ENCODE data around the gene THRB.

Gene THRB

GRCh38 chr3:24303057-24303754, 191.4 kb downstream of the THRB start:
- no peaks in the 10 kb centered on the region for H3K9me3 ChIP-seq (ENCODE audit: control insufficient read depth in 2 of 2, low read length in 2 of 2)
- H3K27ac ChIP-seq (ENCODE audit: low read depth in 2 of 2, low read length in 2 of 2), result no peak overlapping the region
- H3K9ac ChIP-seq (ENCODE audit: low read depth in 1 of 2, low read length in 2 of 2), result no peak overlapping the region
- no peak overlapping the region for H3K4me3 ChIP-seq (ENCODE audit: low read length in 2 of 2)
- H3K27me3 ChIP-seq (ENCODE audit: control insufficient read depth in 2 of 2, insufficient read depth in 2 of 2, low read length in 2 of 2), result no peaks in the 10 kb centered on the region
- no peaks in the 10 kb centered on the region for H3K36me3 ChIP-seq (ENCODE audit: control insufficient read depth in 2 of 2, insufficient read depth in 2 of 2, low read length in 2 of 2)
- H3K4me1 ChIP-seq (ENCODE audit: control insufficient read depth in 2 of 2, insufficient read depth in 2 of 2, low read length in 2 of 2), result no peaks in the 10 kb centered on the region

DNA sequence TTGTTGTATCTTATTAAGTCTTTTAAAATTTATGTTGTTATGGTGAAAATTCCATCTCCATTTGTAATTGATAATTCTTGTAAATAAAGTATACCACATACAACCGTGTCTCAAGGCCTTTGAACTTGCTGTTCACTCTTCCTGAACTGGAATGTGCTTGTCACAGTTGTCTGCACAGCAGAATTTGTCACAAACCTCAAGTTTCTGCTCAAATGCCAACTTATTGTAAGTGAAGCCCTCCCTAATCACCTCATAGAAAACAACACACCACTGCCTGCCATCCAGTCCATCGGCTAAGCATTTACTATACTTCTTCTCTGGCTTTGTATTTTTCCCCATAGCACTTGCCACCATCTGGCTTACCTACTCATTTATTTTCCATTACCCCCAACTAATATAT, 192.3 kb downstream of the THRB start:
- no peak overlapping the region for H3K27ac ChIP-seq (ENCODE audit: low read depth in 2 of 2, low read length in 2 of 2)
- H3K4me1 ChIP-seq (ENCODE audit: control insufficient read depth in 2 of 2, insufficient read depth in 2 of 2, low read length in 2 of 2), result no peaks in the 10 kb centered on the region
- no peak overlapping the region for H3K4me3 ChIP-seq (ENCODE audit: low read length in 2 of 2)
- H3K9ac ChIP-seq (ENCODE audit: low read depth in 1 of 2, low read length in 2 of 2), result no peak overlapping the region
- no peaks in the 10 kb centered on the region for H3K27me3 ChIP-seq (ENCODE audit: control insufficient read depth in 2 of 2, insufficient read depth in 2 of 2, low read length in 2 of 2)
- H3K36me3 ChIP-seq (ENCODE audit: control insufficient read depth in 2 of 2, insufficient read depth in 2 of 2, low read length in 2 of 2), result no peaks in the 10 kb centered on the region
- no peaks in the 10 kb centered on the region for H3K9me3 ChIP-seq (ENCODE audit: control insufficient read depth in 2 of 2, low read length in 2 of 2)

- Histone ChIP-seq H3K27me3 (ENCODE audit: control insufficient read depth in 2 of 2, insufficient read depth in 2 of 2, low read length in 2 of 2) (no peaks in the 10 kb centered on the region), H3K4me3 (ENCODE audit: low read length in 2 of 2) (no peak overlapping the region), H3K9me3 (ENCODE audit: control insufficient read depth in 2 of 2, low read length in 2 of 2) (no peaks in the 10 kb centered on the region), H3K36me3 (ENCODE audit: control insufficient read depth in 2 of 2, insufficient read depth in 2 of 2, low read length in 2 of 2) (no peaks in the 10 kb centered on the region), H3K4me1 (ENCODE audit: control insufficient read depth in 2 of 2, insufficient read depth in 2 of 2, low read length in 2 of 2) (no peaks in the 10 kb centered on the region), H3K27ac (ENCODE audit: low read depth in 2 of 2, low read length in 2 of 2) (no peak overlapping the region), H3K9ac (ENCODE audit: low read depth in 1 of 2, low read length in 2 of 2) (no peak overlapping the region)
Measured at GRCh38 chr3:24300949-24301348, 193.7 kb downstream of the THRB start.

GRCh38 chr3:24299806-24300626, 194.6 kb downstream of the THRB start:
- H3K4me1 ChIP-seq (ENCODE audit: control insufficient read depth in 2 of 2, insufficient read depth in 2 of 2, low read length in 2 of 2), result no peaks in the 10 kb centered on the region
- H3K27me3 ChIP-seq (ENCODE audit: control insufficient read depth in 2 of 2, insufficient read depth in 2 of 2, low read length in 2 of 2), result no peaks in the 10 kb centered on the region
- H3K9ac ChIP-seq (ENCODE audit: low read depth in 1 of 2, low read length in 2 of 2), result no peak overlapping the region
- no peak overlapping the region for H3K27ac ChIP-seq (ENCODE audit: low read depth in 2 of 2, low read length in 2 of 2)
- H3K4me3 ChIP-seq (ENCODE audit: low read length in 2 of 2), result no peak overlapping the region
- no peaks in the 10 kb centered on the region for H3K36me3 ChIP-seq (ENCODE audit: control insufficient read depth in 2 of 2, insufficient read depth in 2 of 2, low read length in 2 of 2)
- no peaks in the 10 kb centered on the region for H3K9me3 ChIP-seq (ENCODE audit: control insufficient read depth in 2 of 2, low read length in 2 of 2)

DNA sequence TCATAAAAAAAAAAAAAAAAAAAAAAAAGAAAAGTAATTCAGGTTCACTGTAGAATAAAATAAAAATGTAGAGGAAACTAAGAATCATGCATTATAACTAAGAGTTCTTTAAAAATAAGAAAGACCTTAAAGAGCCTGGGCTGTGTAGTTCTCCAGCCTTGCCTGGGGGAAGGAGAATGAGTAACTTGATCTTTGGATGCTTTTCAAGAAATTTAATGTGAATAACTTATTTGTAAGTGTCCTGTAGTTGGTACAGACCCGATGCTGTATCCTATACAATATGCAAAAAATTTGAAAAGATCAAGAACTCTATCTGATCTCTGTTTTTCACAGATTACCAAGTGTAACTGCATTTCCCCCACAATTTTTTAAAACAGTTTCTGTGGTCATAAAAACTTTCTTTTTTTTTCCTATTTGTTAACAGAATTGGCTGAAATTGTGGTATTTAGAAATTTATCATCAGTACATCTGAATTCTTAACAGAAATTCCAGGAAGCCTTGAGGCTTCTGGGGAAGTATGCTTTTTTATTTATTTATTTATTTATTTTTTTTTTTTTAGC, 195.3 kb downstream of the THRB start:
- H3K4me3 ChIP-seq (ENCODE audit: low read length in 2 of 2), result no peak overlapping the region
- H3K9ac ChIP-seq (ENCODE audit: low read depth in 1 of 2, low read length in 2 of 2), result no peak overlapping the region
- no peaks in the 10 kb centered on the region for H3K4me1 ChIP-seq (ENCODE audit: control insufficient read depth in 2 of 2, insufficient read depth in 2 of 2, low read length in 2 of 2)
- no peaks in the 10 kb centered on the region for H3K27me3 ChIP-seq (ENCODE audit: control insufficient read depth in 2 of 2, insufficient read depth in 2 of 2, low read length in 2 of 2)
- H3K9me3 ChIP-seq (ENCODE audit: control insufficient read depth in 2 of 2, low read length in 2 of 2), result no peaks in the 10 kb centered on the region
- no peaks in the 10 kb centered on the region for H3K36me3 ChIP-seq (ENCODE audit: control insufficient read depth in 2 of 2, insufficient read depth in 2 of 2, low read length in 2 of 2)
- no peak overlapping the region for H3K27ac ChIP-seq (ENCODE audit: low read depth in 2 of 2, low read length in 2 of 2)

GRCh38 chr3:24296441-24297205, 198.0 kb downstream of the THRB start:
- H3K4me1 ChIP-seq (ENCODE audit: control insufficient read depth in 2 of 2, insufficient read depth in 2 of 2, low read length in 2 of 2), result no peaks in the 10 kb centered on the region
- H3K9ac ChIP-seq (ENCODE audit: low read depth in 1 of 2, low read length in 2 of 2), result no peak overlapping the region
- H3K36me3 ChIP-seq (ENCODE audit: control insufficient read depth in 2 of 2, insufficient read depth in 2 of 2, low read length in 2 of 2), result no peaks in the 10 kb centered on the region
- H3K9me3 ChIP-seq (ENCODE audit: control insufficient read depth in 2 of 2, low read length in 2 of 2), result no peaks in the 10 kb centered on the region
- no peaks in the 10 kb centered on the region for H3K27me3 ChIP-seq (ENCODE audit: control insufficient read depth in 2 of 2, insufficient read depth in 2 of 2, low read length in 2 of 2)
- no peak overlapping the region for H3K27ac ChIP-seq (ENCODE audit: low read depth in 2 of 2, low read length in 2 of 2)
- H3K4me3 ChIP-seq (ENCODE audit: low read length in 2 of 2), result no peak overlapping the region

DNA sequence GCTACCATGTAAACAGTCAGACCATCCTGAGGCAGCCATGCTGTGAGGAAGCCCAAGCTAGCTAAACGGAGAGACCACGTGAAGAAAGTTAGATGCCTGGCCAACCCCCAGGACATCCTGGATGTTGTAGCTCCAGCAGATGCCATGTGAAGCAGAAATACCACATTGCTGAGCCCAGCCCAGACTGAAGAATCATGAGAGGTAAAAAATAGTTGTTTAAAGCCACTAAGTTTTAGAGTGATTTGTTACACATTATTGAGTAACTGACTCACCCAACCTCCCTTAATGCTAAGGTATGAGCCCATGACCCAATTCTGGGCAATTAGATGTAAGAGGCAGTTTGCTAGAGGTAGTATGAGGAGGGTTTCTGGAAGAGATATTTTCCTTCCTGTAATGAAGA, 200.5 kb downstream of the THRB start:
- Histone ChIP-seq H3K4me3 (ENCODE audit: low read length in 2 of 2) (no peak overlapping the region), H3K27ac (ENCODE audit: low read depth in 2 of 2, low read length in 2 of 2) (no peak overlapping the region), H3K9ac (ENCODE audit: low read depth in 1 of 2, low read length in 2 of 2) (no peak overlapping the region), H3K9me3 (ENCODE audit: control insufficient read depth in 2 of 2, low read length in 2 of 2) (no peaks in the 10 kb centered on the region), H3K36me3 (ENCODE audit: control insufficient read depth in 2 of 2, insufficient read depth in 2 of 2, low read length in 2 of 2) (no peaks in the 10 kb centered on the region), H3K27me3 (ENCODE audit: control insufficient read depth in 2 of 2, insufficient read depth in 2 of 2, low read length in 2 of 2) (no peaks in the 10 kb centered on the region), H3K4me1 (ENCODE audit: control insufficient read depth in 2 of 2, insufficient read depth in 2 of 2, low read length in 2 of 2) (no peaks in the 10 kb centered on the region)

GRCh38 chr3:24291646-24292045, 203.0 kb downstream of the THRB start:
- Histone ChIP-seq H3K36me3 (ENCODE audit: control insufficient read depth in 2 of 2, insufficient read depth in 2 of 2, low read length in 2 of 2) (no peaks in the 10 kb centered on the region), H3K4me1 (ENCODE audit: control insufficient read depth in 2 of 2, insufficient read depth in 2 of 2, low read length in 2 of 2) (no peaks in the 10 kb centered on the region), H3K27me3 (ENCODE audit: control insufficient read depth in 2 of 2, insufficient read depth in 2 of 2, low read length in 2 of 2) (no peaks in the 10 kb centered on the region), H3K9ac (ENCODE audit: low read depth in 1 of 2, low read length in 2 of 2) (no peak overlapping the region), H3K4me3 (ENCODE audit: low read length in 2 of 2) (no peak overlapping the region), H3K27ac (ENCODE audit: low read depth in 2 of 2, low read length in 2 of 2) (no peak overlapping the region), H3K9me3 (ENCODE audit: control insufficient read depth in 2 of 2, low read length in 2 of 2) (no peaks in the 10 kb centered on the region)

DNA sequence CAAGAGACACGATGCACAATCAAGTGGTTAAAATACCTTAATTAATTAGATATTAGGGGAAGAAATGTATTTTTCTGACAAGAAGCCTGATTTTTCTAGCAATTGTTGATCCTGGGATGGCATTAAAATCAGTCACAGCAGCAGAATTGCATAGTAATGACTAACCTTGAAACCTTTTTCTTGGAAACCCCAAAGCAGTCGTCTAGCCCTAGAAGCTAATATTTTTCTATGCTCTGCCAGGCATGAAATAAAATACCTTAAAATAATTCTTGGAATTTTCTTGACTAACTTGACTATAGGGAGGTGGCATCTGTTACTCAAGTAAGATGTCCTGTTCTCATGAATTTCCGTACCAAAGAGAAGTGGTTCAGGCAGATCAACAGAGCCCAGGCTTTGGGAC, 204.1 kb downstream of the THRB start:
- H3K36me3 ChIP-seq (ENCODE audit: control insufficient read depth in 2 of 2, insufficient read depth in 2 of 2, low read length in 2 of 2), result no peaks in the 10 kb centered on the region
- H3K27me3 ChIP-seq (ENCODE audit: control insufficient read depth in 2 of 2, insufficient read depth in 2 of 2, low read length in 2 of 2), result no peaks in the 10 kb centered on the region
- H3K9ac ChIP-seq (ENCODE audit: low read depth in 1 of 2, low read length in 2 of 2), result no peak overlapping the region
- no peak overlapping the region for H3K27ac ChIP-seq (ENCODE audit: low read depth in 2 of 2, low read length in 2 of 2)
- H3K4me1 ChIP-seq (ENCODE audit: control insufficient read depth in 2 of 2, insufficient read depth in 2 of 2, low read length in 2 of 2), result no peaks in the 10 kb centered on the region
- H3K9me3 ChIP-seq (ENCODE audit: control insufficient read depth in 2 of 2, low read length in 2 of 2), result no peaks in the 10 kb centered on the region
- no peak overlapping the region for H3K4me3 ChIP-seq (ENCODE audit: low read length in 2 of 2)

Measured in mucosa of rectum (tissue), 2 donors.